GM21381 (cell line): ENCODE data around the gene RBM46.
"Not testable (repeated sequence)": the region's sequence is repeated elsewhere in the genome, so short reads cannot be mapped to it uniquely, and the experiment has no call there.

Source experiments
- ATAC-seq: cut with Tn5 transposase; IDR thresholded peaks from one replicate; pipeline ENCODE4 v1.9.1; 2021; ENCODE audit warnings: mild to moderate bottlenecking, moderate library complexity; ENCODE audit not compliant: unreplicated experiment

Gene RBM46

DNA sequence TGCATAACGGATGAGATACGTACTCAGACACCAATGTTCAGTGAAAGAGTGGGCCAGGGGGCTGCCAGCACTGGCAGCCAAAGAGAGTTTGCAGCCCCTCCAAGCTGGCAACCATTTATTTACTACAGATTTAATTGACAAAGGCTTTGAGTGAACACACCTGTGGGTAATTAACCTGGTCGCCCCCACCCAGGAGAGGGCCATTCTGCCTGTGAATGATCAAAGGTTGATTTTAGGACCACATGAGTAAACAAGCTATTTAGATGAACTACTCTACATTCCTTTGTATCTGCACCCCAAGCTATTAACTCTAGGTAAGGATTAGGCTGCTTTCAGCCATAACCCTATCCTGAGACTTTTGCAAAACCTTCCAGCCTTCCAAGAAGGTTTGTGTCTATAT is 55.0 kb downstream of the RBM46 start:
- no peak for ATAC-seq

GRCh38 chr4:154836513-154836912 is 55.4 kb downstream of the RBM46 start:
- no peak for ATAC-seq

- ATAC-seq = no peak
These were observed 57.1 kb downstream of the RBM46 start for GRCh38 chr4:154838155-154838554.

- no peak for ATAC-seq
These were observed 57.6 kb downstream of the RBM46 start for GRCh38 chr4:154838694-154839093.

- no peak for ATAC-seq
These were observed 73.3 kb downstream of the RBM46 start for GRCh38 chr4:154854362-154854761.

- ATAC-seq = no peak
These were observed 77.1 kb downstream of the RBM46 start for GRCh38 chr4:154858166-154858565.

- ATAC-seq = no peak
These were observed 87.5 kb downstream of the RBM46 start for GRCh38 chr4:154868414-154869194.

DNA sequence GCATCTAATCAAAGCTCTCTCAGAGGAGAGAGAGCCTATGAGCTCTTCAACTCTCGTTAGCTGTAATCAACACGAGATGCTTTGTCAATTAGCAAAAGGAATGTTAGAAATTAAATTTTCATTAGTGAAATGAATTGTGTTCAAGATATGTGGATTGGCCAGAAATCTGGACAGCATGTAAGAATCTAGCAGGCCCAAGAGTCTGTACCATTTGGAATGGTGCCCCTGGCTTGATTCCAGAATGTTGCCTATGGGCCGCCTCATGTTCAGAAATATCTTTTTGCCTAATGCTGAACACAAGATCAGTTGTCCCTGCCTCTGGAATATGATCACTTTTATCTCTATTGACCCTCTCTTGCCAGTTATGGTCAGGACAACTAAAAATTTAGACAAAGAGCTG is 88.2 kb downstream of the RBM46 start:
- no peak for ATAC-seq

GRCh38 chr4:154872198-154872597 is 91.1 kb downstream of the RBM46 start:
- ATAC-seq = no peak

DNA sequence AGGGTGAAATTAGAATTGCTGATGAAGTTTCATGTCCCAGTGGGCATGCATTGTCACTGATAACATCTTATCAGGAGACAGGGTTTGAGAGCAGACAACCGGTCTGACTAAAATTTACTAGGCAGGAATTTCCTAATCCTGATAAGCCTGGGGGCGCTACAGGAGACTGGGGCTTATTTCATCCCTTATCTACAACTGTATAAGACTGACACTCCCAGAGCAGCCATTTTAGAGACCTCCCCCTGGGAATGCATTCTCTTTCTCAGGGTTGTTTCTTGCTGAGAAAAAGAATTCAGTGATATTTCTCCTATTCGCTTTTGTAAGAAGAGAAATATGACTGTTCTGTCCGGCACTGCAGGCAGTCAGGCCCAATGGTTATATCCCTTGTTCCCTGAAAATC is 93.0 kb downstream of the RBM46 start:
- ATAC-seq = not testable (repeated sequence)

GRCh38 chr4:154877110-154877760 is 96.2 kb downstream of the RBM46 start:
- ATAC-seq = no peak
